ENCODE measurements around the gene HIBCH. TPM values are rescaled to one million over a fixed set of nuclear protein-coding genes. Genes with fewer than 3 reads are reported as not detected.

Gene HIBCH
- total RNA-seq, 2 experiments from 2014 or later: 15.6 to 29.7 TPM

- H3K9me3 ChIP-seq (ENCODE audit: low read length): no peaks in the 10 kb centered on the region
- H3K9me2 ChIP-seq (ENCODE audit: insufficient read depth, low read length): no peaks in the 10 kb centered on the region
- no peaks in the 10 kb centered on the region for H3K79me2 ChIP-seq (ENCODE audit: insufficient read depth, low read depth, low read length)
- no peak overlapping the region for H2AFZ ChIP-seq (ENCODE audit: low read length)
- no peak for TF ChIP-seq EZH2phosphoT487 (IDR thresholded peaks at IDR 0.05; ENCODE audit: borderline replicate concordance, low read depth, low read length)
- TF ChIP-seq CTCF (conservative IDR thresholded peaks at IDR 0.05; ENCODE audit: low read length): no peak
- H3K36me3 ChIP-seq (ENCODE audit: insufficient read depth, low read length): no peaks in the 10 kb centered on the region
- no peaks in the 10 kb centered on the region for H4K20me1 ChIP-seq (ENCODE audit: insufficient read depth, low read length)
- intact Hi-C loops (cut with micrococcal nuclease; ENCODE audit: unreplicated experiment): no loop called here
- DNase-seq (ENCODE audit: low spot score): no peak
- ChIA-PET POLR2A (no interaction called here), CTCF (ENCODE audit: unreplicated experiment) (interaction anchor here (0.5 kb wide), 1 partner anchor 490 kb away, joined by 4 read pairs; no protein-coding TSS in a partner anchor)
- no TSS peak for BruUV-seq (replicated peaks)
- no peak overlapping the region for H3K4me3 ChIP-seq (ENCODE audit: low read depth, low read length, poor library complexity, severe bottlenecking)
- no peak overlapping the region for H3K27ac ChIP-seq (ENCODE audit: low read depth, low read length, poor library complexity, severe bottlenecking)
- H3K4me2 ChIP-seq (ENCODE audit: low read length): no peak overlapping the region
- H3K4me1 ChIP-seq (ENCODE audit: insufficient read depth, low read length, poor library complexity, severe bottlenecking): no peaks in the 10 kb centered on the region
Observed at GRCh38 chr2:190366248-190366753, 46.7 kb upstream of the HIBCH start.

GRCh38 chr2:190365499-190366204 lies 46.0 kb upstream of the HIBCH start:
- intact Hi-C loops (cut with micrococcal nuclease; ENCODE audit: unreplicated experiment): no loop called here
- no peak overlapping the region for H3K4me2 ChIP-seq (ENCODE audit: low read length)
- H3K4me1 ChIP-seq (ENCODE audit: insufficient read depth, low read length, poor library complexity, severe bottlenecking): no peaks in the 10 kb centered on the region
- H3K4me3 ChIP-seq (ENCODE audit: low read depth, low read length, poor library complexity, severe bottlenecking): no peak overlapping the region
- H3K79me2 ChIP-seq (ENCODE audit: insufficient read depth, low read depth, low read length): no peaks in the 10 kb centered on the region
- TF ChIP-seq CTCF (conservative IDR thresholded peaks at IDR 0.05; ENCODE audit: low read length) (no peak), EZH2phosphoT487 (IDR thresholded peaks at IDR 0.05; ENCODE audit: borderline replicate concordance, low read depth, low read length) (no peak)
- no peaks in the 10 kb centered on the region for H3K9me3 ChIP-seq (ENCODE audit: low read length)
- H2AFZ ChIP-seq (ENCODE audit: low read length): no peak overlapping the region
- POLR2A ChIA-PET: no interaction called here
- H4K20me1 ChIP-seq (ENCODE audit: insufficient read depth, low read length): no peaks in the 10 kb centered on the region
- no peaks in the 10 kb centered on the region for H3K36me3 ChIP-seq (ENCODE audit: insufficient read depth, low read length)
- CTCF ChIA-PET (ENCODE audit: unreplicated experiment): no interaction called here
- H3K9me2 ChIP-seq (ENCODE audit: insufficient read depth, low read length): no peaks in the 10 kb centered on the region
- BruUV-seq (replicated peaks): no TSS peak
- no peak for DNase-seq (ENCODE audit: low spot score)
- H3K27ac ChIP-seq (ENCODE audit: low read depth, low read length, poor library complexity, severe bottlenecking): no peak overlapping the region

GRCh38 chr2:190362894-190363293 lies 43.3 kb upstream of the HIBCH start:
- no TSS peak for BruUV-seq (replicated peaks)
- H2AFZ ChIP-seq (ENCODE audit: low read length): no peak overlapping the region
- no peaks in the 10 kb centered on the region for H3K9me2 ChIP-seq (ENCODE audit: insufficient read depth, low read length)
- H3K4me1 ChIP-seq (ENCODE audit: insufficient read depth, low read length, poor library complexity, severe bottlenecking): no peaks in the 10 kb centered on the region
- H3K36me3 ChIP-seq (ENCODE audit: insufficient read depth, low read length): no peaks in the 10 kb centered on the region
- intact Hi-C loops (cut with micrococcal nuclease; ENCODE audit: unreplicated experiment): no loop called here
- no peak for DNase-seq (ENCODE audit: low spot score)
- H3K79me2 ChIP-seq (ENCODE audit: insufficient read depth, low read depth, low read length): no peaks in the 10 kb centered on the region
- TF ChIP-seq CTCF (conservative IDR thresholded peaks at IDR 0.05; ENCODE audit: low read length) (no peak), EZH2phosphoT487 (IDR thresholded peaks at IDR 0.05; ENCODE audit: borderline replicate concordance, low read depth, low read length) (no peak)
- no peak overlapping the region for H3K27ac ChIP-seq (ENCODE audit: low read depth, low read length, poor library complexity, severe bottlenecking)
- H3K9me3 ChIP-seq (ENCODE audit: low read length): no peaks in the 10 kb centered on the region
- H3K4me3 ChIP-seq (ENCODE audit: low read depth, low read length, poor library complexity, severe bottlenecking): no peak overlapping the region
- POLR2A ChIA-PET: no interaction called here
- CTCF ChIA-PET (ENCODE audit: unreplicated experiment): no interaction called here
- no peak overlapping the region for H3K4me2 ChIP-seq (ENCODE audit: low read length)
- no peaks in the 10 kb centered on the region for H4K20me1 ChIP-seq (ENCODE audit: insufficient read depth, low read length)
